Kidney tubule cell (primary cell): Measurements from ENCODE around the gene NPC2.

Source experiments
- DNase-seq: peaks from one replicate; pipeline ENCODE4 v3.0.0-alpha.2; 2018; ENCODE audit warnings: low spot score

The NPC2 gene

GRCh38 chr14:74519316-74520074, 26.4 kb upstream of the NPC2 start:
- no peak for DNase-seq

GRCh38 chr14:74518221-74518620, 25.1 kb upstream of the NPC2 start:
- DNase-seq: no peak

GRCh38 chr14:74517731-74518130, 24.6 kb upstream of the NPC2 start:
- DNase-seq: no peak

- DNase-seq: peak; percentile 32
Measured at GRCh38 chr14:74516451-74517160, 23.5 kb upstream of the NPC2 start.

GRCh38 chr14:74515891-74516412, 22.8 kb upstream of the NPC2 start:
- no peak for DNase-seq

- DNase-seq: peak; percentile 80
Measured at GRCh38 chr14:74514471-74514941, 21.4 kb upstream of the NPC2 start.

- no peak for DNase-seq
Measured at GRCh38 chr14:74511966-74512830, 19.1 kb upstream of the NPC2 start.

GRCh38 chr14:74510959-74511409, 17.9 kb upstream of the NPC2 start:
- DNase-seq: peak; percentile 67

- no peak for DNase-seq
Measured at GRCh38 chr14:74510223-74510931, 17.3 kb upstream of the NPC2 start.

- no peak for DNase-seq
Measured at GRCh38 chr14:74509587-74510222, 16.6 kb upstream of the NPC2 start.

- no peak for DNase-seq
Measured at GRCh38 chr14:74508844-74509428, 15.8 kb upstream of the NPC2 start.

GRCh38 chr14:74508292-74508731, 15.2 kb upstream of the NPC2 start:
- DNase-seq: no peak

GRCh38 chr14:74507840-74508239, 14.7 kb upstream of the NPC2 start:
- no peak for DNase-seq

GRCh38 chr14:74507085-74507484, 14.0 kb upstream of the NPC2 start:
- no peak for DNase-seq

- no peak for DNase-seq
Measured at GRCh38 chr14:74506411-74506851, 13.3 kb upstream of the NPC2 start.

- no peak for DNase-seq
Measured at GRCh38 chr14:74505831-74506230, 12.7 kb upstream of the NPC2 start.

- no peak for DNase-seq
Measured at GRCh38 chr14:74504874-74505720, 12.0 kb upstream of the NPC2 start.

- DNase-seq: no peak
Measured at GRCh38 chr14:74504412-74504811, 11.3 kb upstream of the NPC2 start.

- DNase-seq: no peak
Measured at GRCh38 chr14:74503938-74504335, 10.8 kb upstream of the NPC2 start.
